Measurements from ENCODE around the gene CTNNBL1. TPM values are rescaled to one million over a fixed set of nuclear protein-coding genes. Genes with fewer than 3 reads are reported as not detected.

Gene CTNNBL1
- total and polyA plus RNA-seq, 2 experiments from 2014 or later = 36.3 to 68.7 TPM

DNA sequence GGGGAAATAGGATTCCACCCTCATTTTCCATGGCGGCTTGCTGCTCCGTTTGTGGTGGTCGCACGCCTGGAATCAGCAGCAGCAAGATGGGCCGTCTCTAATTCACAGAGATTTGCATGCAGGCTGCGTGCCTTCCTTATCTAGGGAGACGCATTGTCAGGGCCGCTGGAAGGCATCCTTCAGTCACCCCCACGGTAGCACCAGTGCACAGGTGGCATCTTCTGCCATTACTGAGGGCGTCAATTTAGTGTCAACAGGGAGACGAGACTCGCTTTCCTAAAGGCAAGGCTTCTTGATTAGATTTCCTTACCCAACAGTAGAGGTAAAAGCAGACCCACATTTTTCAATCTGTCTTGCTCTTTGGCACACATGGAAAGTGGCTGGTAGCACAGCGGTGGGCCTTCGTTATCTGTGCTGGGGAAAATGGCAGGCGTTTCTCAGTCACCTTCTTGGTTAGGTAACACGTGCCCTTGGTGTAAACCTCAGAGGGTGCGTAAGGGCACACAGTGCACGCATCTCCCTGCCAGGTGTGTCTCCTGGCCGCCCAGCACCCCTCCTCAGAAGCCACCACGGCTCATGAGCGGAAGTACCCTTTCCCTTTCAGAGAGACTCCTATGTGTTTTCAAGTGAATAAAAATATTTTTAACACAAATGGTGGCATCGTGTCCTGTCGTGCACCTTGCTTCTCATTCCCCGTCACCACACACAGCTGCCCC, 181.8 kb downstream of the CTNNBL1 start:
- Histone ChIP-seq H3K4me1 (ENCODE audit: insufficient read depth) (no peaks in the 10 kb centered on the region), H3K4me2 (no peak overlapping the region), H2AFZ (no peak overlapping the region), H3K4me3 (no peak overlapping the region), H3K27ac (ENCODE audit: low read depth) (no peak overlapping the region), H4K20me1 (replicated peaks; ENCODE audit: insufficient read depth) (no peaks in the 10 kb centered on the region), H3K79me2 (replicated peaks; ENCODE audit: insufficient read depth) (no peaks in the 10 kb centered on the region), H3K27me3 (ENCODE audit: insufficient read depth) (no peaks in the 10 kb centered on the region), H3K9me2 (ENCODE audit: insufficient read depth) (no peaks in the 10 kb centered on the region), H3F3A (replicated peaks; ENCODE audit: low read depth) (no peaks in the 10 kb centered on the region), H3K36me3 (ENCODE audit: insufficient read depth) (no peaks in the 10 kb centered on the region)
- Mint-ChIP-seq H3K4me1 (peaks cover 2% of the 10 kb centered on the region; the same call in 2 of the 3 replicates), H3K36me3 (ENCODE audit: low read depth) (peaks cover 6% of the 10 kb centered on the region; the same call in 1 of the 3 replicates), H3K27me3 (ENCODE audit: insufficient read depth, low read depth, poor library complexity) (peaks cover 8% of the 10 kb centered on the region), H3K27ac (no peak overlapping the region), H3K4me3 (no peak overlapping the region), H3K9me3 (no peaks in the 10 kb centered on the region)
- ATAC-seq (no peak), DNase-seq (ENCODE audit: low spot score) (no peak)
- TF ChIP-seq, protein P1, sequence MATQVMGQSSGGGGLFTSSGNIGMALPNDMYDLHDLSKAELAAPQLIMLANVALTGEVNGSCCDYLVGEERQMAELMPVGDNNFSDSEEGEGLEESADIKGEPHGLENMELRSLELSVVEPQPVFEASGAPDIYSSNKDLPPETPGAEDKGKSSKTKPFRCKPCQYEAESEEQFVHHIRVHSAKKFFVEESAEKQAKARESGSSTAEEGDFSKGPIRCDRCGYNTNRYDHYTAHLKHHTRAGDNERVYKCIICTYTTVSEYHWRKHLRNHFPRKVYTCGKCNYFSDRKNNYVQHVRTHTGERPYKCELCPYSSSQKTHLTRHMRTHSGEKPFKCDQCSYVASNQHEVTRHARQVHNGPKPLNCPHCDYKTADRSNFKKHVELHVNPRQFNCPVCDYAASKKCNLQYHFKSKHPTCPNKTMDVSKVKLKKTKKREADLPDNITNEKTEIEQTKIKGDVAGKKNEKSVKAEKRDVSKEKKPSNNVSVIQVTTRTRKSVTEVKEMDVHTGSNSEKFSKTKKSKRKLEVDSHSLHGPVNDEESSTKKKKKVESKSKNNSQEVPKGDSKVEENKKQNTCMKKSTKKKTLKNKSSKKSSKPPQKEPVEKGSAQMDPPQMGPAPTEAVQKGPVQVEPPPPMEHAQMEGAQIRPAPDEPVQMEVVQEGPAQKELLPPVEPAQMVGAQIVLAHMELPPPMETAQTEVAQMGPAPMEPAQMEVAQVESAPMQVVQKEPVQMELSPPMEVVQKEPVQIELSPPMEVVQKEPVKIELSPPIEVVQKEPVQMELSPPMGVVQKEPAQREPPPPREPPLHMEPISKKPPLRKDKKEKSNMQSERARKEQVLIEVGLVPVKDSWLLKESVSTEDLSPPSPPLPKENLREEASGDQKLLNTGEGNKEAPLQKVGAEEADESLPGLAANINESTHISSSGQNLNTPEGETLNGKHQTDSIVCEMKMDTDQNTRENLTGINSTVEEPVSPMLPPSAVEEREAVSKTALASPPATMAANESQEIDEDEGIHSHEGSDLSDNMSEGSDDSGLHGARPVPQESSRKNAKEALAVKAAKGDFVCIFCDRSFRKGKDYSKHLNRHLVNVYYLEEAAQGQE (IDR thresholded peaks at IDR 0.05; ENCODE audit: unreplicated experiment) = no peak
- TF ChIP-seq, protein P2, sequence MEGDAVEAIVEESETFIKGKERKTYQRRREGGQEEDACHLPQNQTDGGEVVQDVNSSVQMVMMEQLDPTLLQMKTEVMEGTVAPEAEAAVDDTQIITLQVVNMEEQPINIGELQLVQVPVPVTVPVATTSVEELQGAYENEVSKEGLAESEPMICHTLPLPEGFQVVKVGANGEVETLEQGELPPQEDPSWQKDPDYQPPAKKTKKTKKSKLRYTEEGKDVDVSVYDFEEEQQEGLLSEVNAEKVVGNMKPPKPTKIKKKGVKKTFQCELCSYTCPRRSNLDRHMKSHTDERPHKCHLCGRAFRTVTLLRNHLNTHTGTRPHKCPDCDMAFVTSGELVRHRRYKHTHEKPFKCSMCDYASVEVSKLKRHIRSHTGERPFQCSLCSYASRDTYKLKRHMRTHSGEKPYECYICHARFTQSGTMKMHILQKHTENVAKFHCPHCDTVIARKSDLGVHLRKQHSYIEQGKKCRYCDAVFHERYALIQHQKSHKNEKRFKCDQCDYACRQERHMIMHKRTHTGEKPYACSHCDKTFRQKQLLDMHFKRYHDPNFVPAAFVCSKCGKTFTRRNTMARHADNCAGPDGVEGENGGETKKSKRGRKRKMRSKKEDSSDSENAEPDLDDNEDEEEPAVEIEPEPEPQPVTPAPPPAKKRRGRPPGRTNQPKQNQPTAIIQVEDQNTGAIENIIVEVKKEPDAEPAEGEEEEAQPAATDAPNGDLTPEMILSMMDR (conservative IDR thresholded peaks at IDR 0.05; ENCODE audit: low read depth in 2 of 2) = no peak
- no peak for TF ChIP-seq CREB1 (CRISPR knock-in tag; IDR thresholded peaks at IDR 0.05; ENCODE audit: low read depth)
- no peak for TF ChIP-seq ZNF114 (CRISPR knock-in tag; IDR thresholded peaks at IDR 0.05)
- TF ChIP-seq NANOG (IDR thresholded peaks at IDR 0.05; ENCODE audit: borderline replicate concordance) = no peak
- no peak for TF ChIP-seq JUNB (IDR thresholded peaks at IDR 0.05; ENCODE audit: unreplicated experiment)
- TF ChIP-seq ZNF331 (CRISPR knock-in tag; IDR thresholded peaks at IDR 0.05; ENCODE audit: low read depth) = no peak
- no peak for TF ChIP-seq STAT1 (IDR thresholded peaks at IDR 0.05; ENCODE audit: unreplicated experiment)
- no peak for TF ChIP-seq EZH2phosphoT487 (IDR thresholded peaks at IDR 0.05; ENCODE audit: unreplicated experiment)
- TF ChIP-seq EZH2 (IDR thresholded peaks at IDR 0.05; ENCODE audit: low read depth, unreplicated experiment) = no peak
- TF ChIP-seq, protein P3, sequence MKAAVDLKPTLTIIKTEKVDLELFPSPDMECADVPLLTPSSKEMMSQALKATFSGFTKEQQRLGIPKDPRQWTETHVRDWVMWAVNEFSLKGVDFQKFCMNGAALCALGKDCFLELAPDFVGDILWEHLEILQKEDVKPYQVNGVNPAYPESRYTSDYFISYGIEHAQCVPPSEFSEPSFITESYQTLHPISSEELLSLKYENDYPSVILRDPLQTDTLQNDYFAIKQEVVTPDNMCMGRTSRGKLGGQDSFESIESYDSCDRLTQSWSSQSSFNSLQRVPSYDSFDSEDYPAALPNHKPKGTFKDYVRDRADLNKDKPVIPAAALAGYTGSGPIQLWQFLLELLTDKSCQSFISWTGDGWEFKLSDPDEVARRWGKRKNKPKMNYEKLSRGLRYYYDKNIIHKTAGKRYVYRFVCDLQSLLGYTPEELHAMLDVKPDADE (IDR thresholded peaks at IDR 0.05) = no peak
- TF ChIP-seq POLR2AphosphoS5 (IDR thresholded peaks at IDR 0.05; ENCODE audit: low read depth) = no peak
- TF ChIP-seq, protein P4, sequence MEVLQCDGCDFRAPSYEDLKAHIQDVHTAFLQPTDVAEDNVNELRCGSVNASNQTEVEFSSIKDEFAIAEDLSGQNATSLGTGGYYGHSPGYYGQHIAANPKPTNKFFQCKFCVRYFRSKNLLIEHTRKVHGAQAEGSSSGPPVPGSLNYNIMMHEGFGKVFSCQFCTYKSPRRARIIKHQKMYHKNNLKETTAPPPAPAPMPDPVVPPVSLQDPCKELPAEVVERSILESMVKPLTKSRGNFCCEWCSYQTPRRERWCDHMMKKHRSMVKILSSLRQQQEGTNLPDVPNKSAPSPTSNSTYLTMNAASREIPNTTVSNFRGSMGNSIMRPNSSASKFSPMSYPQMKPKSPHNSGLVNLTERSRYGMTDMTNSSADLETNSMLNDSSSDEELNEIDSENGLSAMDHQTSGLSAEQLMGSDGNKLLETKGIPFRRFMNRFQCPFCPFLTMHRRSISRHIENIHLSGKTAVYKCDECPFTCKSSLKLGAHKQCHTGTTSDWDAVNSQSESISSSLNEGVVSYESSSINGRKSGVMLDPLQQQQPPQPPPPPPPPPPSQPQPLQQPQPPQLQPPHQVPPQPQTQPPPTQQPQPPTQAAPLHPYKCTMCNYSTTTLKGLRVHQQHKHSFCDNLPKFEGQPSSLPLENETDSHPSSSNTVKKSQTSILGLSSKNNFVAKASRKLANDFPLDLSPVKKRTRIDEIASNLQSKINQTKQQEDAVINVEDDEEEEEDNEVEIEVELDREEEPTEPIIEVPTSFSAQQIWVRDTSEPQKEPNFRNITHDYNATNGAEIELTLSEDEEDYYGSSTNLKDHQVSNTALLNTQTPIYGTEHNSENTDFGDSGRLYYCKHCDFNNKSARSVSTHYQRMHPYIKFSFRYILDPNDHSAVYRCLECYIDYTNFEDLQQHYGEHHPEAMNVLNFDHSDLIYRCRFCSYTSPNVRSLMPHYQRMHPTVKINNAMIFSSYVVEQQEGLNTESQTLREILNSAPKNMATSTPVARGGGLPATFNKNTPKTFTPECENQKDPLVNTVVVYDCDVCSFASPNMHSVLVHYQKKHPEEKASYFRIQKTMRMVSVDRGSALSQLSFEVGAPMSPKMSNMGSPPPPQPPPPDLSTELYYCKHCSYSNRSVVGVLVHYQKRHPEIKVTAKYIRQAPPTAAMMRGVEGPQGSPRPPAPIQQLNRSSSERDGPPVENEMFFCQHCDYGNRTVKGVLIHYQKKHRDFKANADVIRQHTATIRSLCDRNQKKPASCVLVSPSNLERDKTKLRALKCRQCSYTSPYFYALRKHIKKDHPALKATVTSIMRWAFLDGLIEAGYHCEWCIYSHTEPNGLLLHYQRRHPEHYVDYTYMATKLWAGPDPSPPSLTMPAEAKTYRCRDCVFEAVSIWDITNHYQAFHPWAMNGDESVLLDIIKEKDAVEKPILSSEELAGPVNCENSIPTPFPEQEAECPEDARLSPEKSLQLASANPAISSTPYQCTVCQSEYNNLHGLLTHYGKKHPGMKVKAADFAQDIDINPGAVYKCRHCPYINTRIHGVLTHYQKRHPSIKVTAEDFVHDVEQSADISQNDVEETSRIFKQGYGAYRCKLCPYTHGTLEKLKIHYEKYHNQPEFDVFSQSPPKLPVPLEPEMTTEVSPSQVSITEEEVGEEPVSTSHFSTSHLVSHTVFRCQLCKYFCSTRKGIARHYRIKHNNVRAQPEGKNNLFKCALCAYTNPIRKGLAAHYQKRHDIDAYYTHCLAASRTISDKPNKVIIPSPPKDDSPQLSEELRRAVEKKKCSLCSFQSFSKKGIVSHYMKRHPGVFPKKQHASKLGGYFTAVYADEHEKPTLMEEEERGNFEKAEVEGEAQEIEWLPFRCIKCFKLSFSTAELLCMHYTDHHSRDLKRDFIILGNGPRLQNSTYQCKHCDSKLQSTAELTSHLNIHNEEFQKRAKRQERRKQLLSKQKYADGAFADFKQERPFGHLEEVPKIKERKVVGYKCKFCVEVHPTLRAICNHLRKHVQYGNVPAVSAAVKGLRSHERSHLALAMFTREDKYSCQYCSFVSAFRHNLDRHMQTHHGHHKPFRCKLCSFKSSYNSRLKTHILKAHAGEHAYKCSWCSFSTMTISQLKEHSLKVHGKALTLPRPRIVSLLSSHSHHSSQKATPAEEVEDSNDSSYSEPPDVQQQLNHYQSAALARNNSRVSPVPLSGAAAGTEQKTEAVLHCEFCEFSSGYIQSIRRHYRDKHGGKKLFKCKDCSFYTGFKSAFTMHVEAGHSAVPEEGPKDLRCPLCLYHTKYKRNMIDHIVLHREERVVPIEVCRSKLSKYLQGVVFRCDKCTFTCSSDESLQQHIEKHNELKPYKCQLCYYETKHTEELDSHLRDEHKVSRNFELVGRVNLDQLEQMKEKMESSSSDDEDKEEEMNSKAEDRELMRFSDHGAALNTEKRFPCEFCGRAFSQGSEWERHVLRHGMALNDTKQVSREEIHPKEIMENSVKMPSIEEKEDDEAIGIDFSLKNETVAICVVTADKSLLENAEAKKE (CRISPR knock-in tag; IDR thresholded peaks at IDR 0.05) = no peak

All from GM23338 (cell line).